Stimulated activated CD4-positive, alpha-beta T cell treated with anti-CD3 and anti-CD28 coated beads, Interleukin-15, amount 100 ng/mL, for 24 hours (primary cell): ENCODE results near the gene SMAD9.

Experiments
- DNase-seq: peaks from one replicate; pipeline ENCODE4 v3.0.0-alpha.2; 2020

SMAD9 gene

DNA sequence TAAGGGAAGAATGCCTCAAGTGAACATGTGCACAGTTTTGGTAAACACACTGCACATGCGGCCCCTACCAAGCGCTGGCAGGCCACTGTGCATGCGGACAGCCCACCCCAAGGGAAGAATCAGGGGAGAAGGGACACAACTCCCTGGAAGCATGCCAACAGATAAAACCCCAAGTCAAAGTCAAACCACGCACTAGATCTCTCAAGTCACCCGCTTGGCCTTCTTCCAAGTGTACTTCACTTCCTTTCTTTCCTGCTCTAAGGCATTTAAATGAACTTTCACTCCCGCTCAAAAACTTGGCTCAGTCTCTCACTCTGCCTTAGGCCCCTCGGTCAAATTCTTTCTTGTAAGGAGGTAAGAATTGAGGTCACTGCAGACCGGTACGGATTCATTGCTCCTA lies 105.6 kb downstream of the SMAD9 start:
- DNase-seq, result no peak

- no peak for DNase-seq
Observed at GRCh38 chr13:36813225-36813624, 106.8 kb downstream of the SMAD9 start.

DNA sequence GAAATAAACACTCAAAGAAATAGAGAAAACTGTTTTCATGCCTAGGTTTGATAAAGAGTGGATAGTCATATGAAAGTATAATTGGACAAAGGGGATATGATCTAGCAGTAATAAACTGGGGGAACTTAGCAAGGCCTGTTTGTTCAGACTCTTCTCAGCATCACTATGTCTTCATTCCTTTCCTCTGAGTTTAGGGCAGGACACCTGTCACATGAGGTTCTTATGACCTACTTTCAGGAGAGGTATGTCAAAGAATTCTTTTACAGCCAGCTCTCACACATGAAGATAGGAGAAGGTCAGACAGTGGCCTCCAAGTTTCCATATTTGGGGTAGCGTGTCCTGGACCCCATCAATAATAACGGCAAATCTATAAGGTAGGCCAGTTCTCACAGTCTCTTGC lies 112.4 kb downstream of the SMAD9 start:
- no peak for DNase-seq

GRCh38 chr13:36806102-36806501 lies 113.9 kb downstream of the SMAD9 start:
- DNase-seq, result no peak

GRCh38 chr13:36804588-36804987 lies 115.5 kb downstream of the SMAD9 start:
- DNase-seq, result no peak

DNA sequence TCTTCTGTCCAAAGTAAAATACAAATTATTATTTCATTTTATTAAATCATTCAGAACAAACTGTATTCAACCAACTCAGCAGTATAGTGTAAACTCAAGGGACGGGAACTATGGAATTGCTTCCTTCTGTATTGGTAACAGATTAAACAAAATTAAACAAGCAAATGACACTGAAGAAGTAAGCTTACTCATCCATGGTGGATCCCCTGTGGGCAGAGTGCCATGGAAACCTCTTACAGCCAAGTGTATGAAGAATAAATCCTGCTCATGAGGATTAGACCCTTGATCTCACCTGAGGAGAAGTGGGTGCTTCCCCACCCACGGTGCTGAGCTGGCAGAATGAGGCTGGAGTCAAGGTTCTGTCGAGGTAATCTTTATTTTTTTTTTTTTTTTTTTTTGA lies 119.0 kb downstream of the SMAD9 start:
- DNase-seq, result no peak

DNA sequence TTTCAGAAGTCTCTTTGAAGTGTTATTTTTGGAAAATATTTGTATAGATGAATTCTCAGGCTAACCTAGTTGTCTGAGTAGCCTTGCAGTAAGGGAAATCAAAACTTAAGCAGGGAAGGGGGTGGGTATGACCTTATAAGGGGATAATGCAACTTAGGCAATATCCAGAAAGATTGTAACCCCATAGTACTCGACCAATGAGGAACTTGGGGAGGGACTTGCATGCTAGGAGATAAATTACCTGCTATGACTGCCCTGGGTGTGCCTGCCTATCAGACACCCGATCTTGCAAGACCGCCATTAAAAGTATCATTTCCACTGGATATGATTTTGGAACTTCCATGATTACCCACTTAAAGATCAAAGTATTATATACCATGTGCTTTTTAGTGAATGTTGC lies 124.0 kb downstream of the SMAD9 start:
- no peak for DNase-seq

DNA sequence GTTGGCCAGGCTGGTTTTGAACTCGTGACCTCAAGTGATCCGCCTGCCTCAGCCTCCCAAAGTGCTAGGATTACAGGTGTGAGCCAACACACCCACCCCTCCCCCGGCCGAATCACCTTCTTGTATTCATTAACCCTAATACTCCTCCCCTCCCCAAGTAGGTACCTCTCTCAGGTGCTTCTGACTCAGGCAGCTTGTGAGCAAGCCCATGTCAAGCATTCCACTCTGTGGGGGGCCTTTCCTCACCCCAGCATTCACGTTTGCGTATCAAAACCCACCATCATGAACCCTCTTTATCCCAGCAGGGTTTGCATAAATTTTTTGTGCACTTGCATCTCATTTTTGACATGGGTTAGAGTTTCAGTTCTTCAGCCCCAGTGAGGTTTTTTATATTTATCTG lies 124.6 kb downstream of the SMAD9 start:
- DNase-seq, result no peak
